ENCODE measurements around the gene EVPL.

- TF ChIP-seq FOXP2 (optimal IDR thresholded peaks at IDR 0.05; ENCODE audit: borderline replicate concordance, extremely low read depth, extremely low read length, insufficient read depth) (no peak), POLR2AphosphoS5 (IDR thresholded peaks at IDR 0.05; ENCODE audit: low read depth, low read length) (no peak), REST (IDR thresholded peaks at IDR 0.05; ENCODE audit: insufficient read depth in 1 of 2, low read depth in 2 of 2, low read length in 2 of 2) (no peak)
These were observed 40.1 kb downstream of the EVPL start for GRCh38 chr17:75987041-75987440.
